Liver (tissue), 9 donors: ENCODE data around the gene CDH23. TPM values are rescaled to one million over a fixed set of nuclear protein-coding genes. Genes with fewer than 3 reads are reported as not detected.

Experiments
- DNase-seq: peaks from one replicate; pipeline ENCODE4 v3.0.0-alpha.2; 2017; ENCODE audit warnings: low spot score
- H3K27ac ChIP-seq, 2 donors: one replicate each; pipeline ENCODE4 v1.7.0; 2013; ENCODE audit warnings: inconsistent platforms in 2 of 2, low read length in 2 of 2, control low read depth in 1 of 2, low read depth in 1 of 2, mild to moderate bottlenecking in 1 of 2
- H3K27me3 ChIP-seq, 4 donors: one replicate each; pipeline versions ENCODE4 v1.6.1 to v1.7.0; 2013; ENCODE audit warnings: low read length in 3 of 4, inconsistent platforms in 1 of 4, mild to moderate bottlenecking in 1 of 4, moderate library complexity in 1 of 4; ENCODE audit not compliant: control insufficient read depth in 4 of 4, insufficient read depth in 4 of 4
- H3K36me3 ChIP-seq, 4 donors: one replicate each; pipeline versions ENCODE4 v1.6.1 to v1.7.0; 2013; ENCODE audit warnings: low read length in 3 of 4, mild to moderate bottlenecking in 3 of 4, low read depth in 1 of 4, moderate library complexity in 1 of 4; ENCODE audit not compliant: control insufficient read depth in 4 of 4, insufficient read depth in 3 of 4
- H3K4me1 ChIP-seq, 4 donors: one replicate each; pipeline versions ENCODE4 v1.6.1 to v1.7.0; 2013; ENCODE audit warnings: low read length in 3 of 4, mild to moderate bottlenecking in 3 of 4, moderate library complexity in 1 of 4; ENCODE audit not compliant: control insufficient read depth in 4 of 4, insufficient read depth in 4 of 4
- H3K4me3 ChIP-seq, 3 donors: one replicate each; pipeline versions ENCODE4 v1.6.1 to v1.7.0; 2013; ENCODE audit warnings: low read length in 3 of 3, control low read depth in 1 of 3, low read depth in 1 of 3, mild to moderate bottlenecking in 1 of 3
- H3K9ac ChIP-seq, 2 donors: one replicate each; pipeline ENCODE4 v1.7.0; 2013; ENCODE audit warnings: low read length in 2 of 2, mild to moderate bottlenecking in 2 of 2, moderate library complexity in 2 of 2, control low read depth in 1 of 2, low read depth in 1 of 2
- H3K9me3 ChIP-seq, 4 donors: one replicate each; pipeline versions ENCODE4 v1.6.1 to v1.7.0; 2013; ENCODE audit warnings: low read length in 3 of 4; ENCODE audit not compliant: control insufficient read depth in 4 of 4
- CTCF ChIP-seq: fragments of 150-350 bp; IDR thresholded peaks from 2 replicates; pipeline ENCODE4 v1.5.1; 2017; ENCODE audit warnings: improper control_type of control experiment, low read depth, low read length; ENCODE audit not compliant: missing input control
- EGR1 ChIP-seq, 2 donors: IDR thresholded peaks; 2 replicates each; pipeline ENCODE4 v1.6.1; 2016 to 2018; ENCODE audit warnings: antibody characterized with exemption in 2 of 2, low read depth in 2 of 2
- FOXA1 ChIP-seq: IDR thresholded peaks from 2 replicates; pipeline ENCODE4 v1.6.1; 2016; ENCODE audit warnings: antibody characterized with exemption
- GABPA ChIP-seq, 2 donors: IDR thresholded peaks in 1 of 2; conservative IDR thresholded peaks in 1 of 2; 2 replicates each; pipeline ENCODE4 v1.6.1; 2016; ENCODE audit warnings: antibody characterized with exemption in 2 of 2, mild to moderate bottlenecking in 1 of 2, moderate library complexity in 1 of 2
- JUND ChIP-seq, 2 donors: IDR thresholded peaks; 2 replicates each; pipeline ENCODE4 v1.6.1; 2016; ENCODE audit warnings: antibody characterized with exemption in 2 of 2
- NR2F2 ChIP-seq: IDR thresholded peaks from 2 replicates; pipeline ENCODE4 v1.6.1; 2016; ENCODE audit warnings: antibody characterized with exemption
- REST ChIP-seq: IDR thresholded peaks from 2 replicates; pipeline ENCODE4 v1.6.1; 2016; ENCODE audit warnings: antibody characterized with exemption, mild to moderate bottlenecking
- RXRA ChIP-seq, 2 donors: IDR thresholded peaks; 2 replicates each; pipeline ENCODE4 v1.6.1; 2017 to 2018; ENCODE audit warnings: antibody characterized with exemption in 2 of 2, mild to moderate bottlenecking in 1 of 2
- SP1 ChIP-seq: IDR thresholded peaks from 2 replicates; pipeline ENCODE4 v1.6.1; 2018; ENCODE audit warnings: antibody characterized with exemption, mild to moderate bottlenecking
- ZBTB33 ChIP-seq: IDR thresholded peaks from 2 replicates; pipeline ENCODE4 v1.6.1; 2016; ENCODE audit warnings: antibody characterized with exemption
- WGBS: extraction: QIAGEN DNeasy Blood & Tissue Kit; methylation state at CpG from one replicate; pipeline ENCODE4 v1.1.7; 2013; 5-methylcytosine and 5-hydroxymethylcytosine counted together
- polyA plus RNA-seq, 2 donors: library from polyadenylated mRNA; stranded (reverse) in 1 of 2; unstranded in 1 of 2; fragments of 200-250 nt in 1 of 2; fragments of >200 nt in 1 of 2; fragmentation: Nextera tagmentation in 1 of 2; extraction: Ambion mirVana in 1 of 2; gene quantifications; one replicate each; pipeline versions ENCODE4 v1.2.1 to v1.2.3, GENCODE V29; 2013 to 2015
- total RNA-seq, 2 donors: library from RNA; depleted of rRNA; stranded (reverse); fragments of >200 nt; gene quantifications; one replicate each; pipeline ENCODE4 v1.2.3, GENCODE V29; 2014
- TF ChIP-seq, protein P1 (sequence below): IDR thresholded peaks from 2 replicates; pipeline ENCODE4 v1.6.1; 2016; ENCODE audit warnings: antibody characterized with exemption
- TF ChIP-seq, protein P2 (sequence below): IDR thresholded peaks from 2 replicates; pipeline ENCODE4 v1.6.1; 2016; ENCODE audit warnings: antibody characterized with exemption
- donor health status: healthy.
- donor health status: healthy.
- donor health status: healthy.
- donor health status: healthy.
- donor health status: healthy.

Gene CDH23
- total and polyA plus RNA-seq, 4 donors, result 1.5 to 4.7 (median 3.4) TPM

DNA sequence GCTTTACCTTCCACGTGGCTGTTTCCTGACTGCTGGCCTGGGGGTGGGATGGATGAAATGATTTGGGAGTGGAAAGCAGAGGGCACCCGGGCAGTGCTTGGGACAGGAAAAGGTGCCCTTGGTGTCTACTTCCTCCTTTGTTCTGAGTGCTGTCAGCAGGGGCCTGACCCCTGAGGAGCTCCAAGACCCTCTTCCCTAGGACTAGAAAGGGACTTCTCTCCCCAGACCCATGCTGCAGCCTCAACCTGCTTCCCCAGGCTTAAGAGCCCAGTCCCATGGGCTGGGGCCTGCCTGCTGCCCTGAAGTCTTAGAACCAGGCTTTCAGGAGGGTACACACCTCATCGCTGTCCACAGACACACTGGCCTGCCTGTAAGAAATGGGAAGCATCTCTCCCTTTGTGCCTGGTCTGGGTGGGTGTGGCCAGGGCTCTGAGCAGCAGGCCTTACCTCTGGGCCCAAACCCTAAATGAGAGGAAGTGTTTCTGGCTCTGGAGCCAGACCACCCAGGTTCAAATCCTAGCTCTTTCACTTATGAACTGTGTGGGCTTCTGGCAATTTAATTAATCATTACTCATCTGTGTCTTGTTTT, 12.9 kb downstream of the CDH23 start:
- H3K4me1 ChIP-seq, result no peaks in the 10 kb centered on the region
- 71% methylated on average over 3 of the region's 3 CpGs for whole genome bisulfite sequencing
- no peak overlapping the region for H3K27ac ChIP-seq
- no peaks in the 10 kb centered on the region for H3K36me3 ChIP-seq
- H3K9me3 ChIP-seq, result peaks cover 0 to 5% (median 1%) of the 10 kb centered on the region in 4 donors
- no peak for DNase-seq
- no peaks in the 10 kb centered on the region for H3K27me3 ChIP-seq
- no peak overlapping the region for H3K4me3 ChIP-seq
- TF ChIP-seq RXRA (IDR thresholded peaks at IDR 0.05) (no peak), ZBTB33 (no peak), CTCF (no peak), EGR1 (IDR thresholded peaks at IDR 0.05; ENCODE audit: low read depth in 2 of 2) (no peak), REST (no peak), JUND (IDR thresholded peaks at IDR 0.05) (no peak)
- TF ChIP-seq, protein P1, sequence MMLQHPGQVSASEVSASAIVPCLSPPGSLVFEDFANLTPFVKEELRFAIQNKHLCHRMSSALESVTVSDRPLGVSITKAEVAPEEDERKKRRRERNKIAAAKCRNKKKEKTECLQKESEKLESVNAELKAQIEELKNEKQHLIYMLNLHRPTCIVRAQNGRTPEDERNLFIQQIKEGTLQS, result no peak
- no peak overlapping the region for H3K9ac ChIP-seq

DNA sequence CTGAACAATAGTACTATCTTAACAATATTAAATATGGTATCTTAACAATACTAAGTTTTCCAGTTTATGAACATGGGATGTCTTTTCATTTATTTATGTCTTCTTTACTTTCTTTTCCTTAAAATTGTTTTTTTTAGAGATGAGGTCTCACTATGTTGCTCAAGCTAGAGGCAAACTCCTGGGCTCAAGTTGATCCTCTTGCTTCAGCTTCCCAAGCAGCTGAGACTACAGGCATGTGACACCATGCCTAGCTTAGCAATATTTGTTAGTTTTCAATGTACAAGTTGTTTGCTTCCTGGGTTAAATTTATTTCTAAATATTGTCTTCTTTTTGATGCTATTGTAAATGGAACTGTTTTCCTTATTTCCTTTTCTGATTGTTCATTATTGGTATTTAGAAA, 16.9 kb downstream of the CDH23 start:
- no peak overlapping the region for H3K27ac ChIP-seq
- DNase-seq, result no peak
- H3K4me3 ChIP-seq, result no peak overlapping the region
- peaks cover 0 to 5% (median 1%) of the 10 kb centered on the region in 4 donors for H3K9me3 ChIP-seq
- H3K4me1 ChIP-seq, result no peaks in the 10 kb centered on the region
- no peaks in the 10 kb centered on the region for H3K27me3 ChIP-seq
- TF ChIP-seq NR2F2 (no peak), SP1 (no peak), ZBTB33 (no peak), CTCF (no peak), RXRA (IDR thresholded peaks at IDR 0.05) (no peak), FOXA1 (no peak), GABPA (IDR thresholded peaks at IDR 0.05 in 1 of 2, conservative IDR thresholded peaks at IDR 0.05 in 1 of 2) (no peak)
- TF ChIP-seq, protein P2, sequence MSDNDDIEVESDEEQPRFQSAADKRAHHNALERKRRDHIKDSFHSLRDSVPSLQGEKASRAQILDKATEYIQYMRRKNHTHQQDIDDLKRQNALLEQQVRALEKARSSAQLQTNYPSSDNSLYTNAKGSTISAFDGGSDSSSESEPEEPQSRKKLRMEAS, result no peak
- TF ChIP-seq, protein P1, result no peak
- H3K9ac ChIP-seq, result no peak overlapping the region
- no peaks in the 10 kb centered on the region for H3K36me3 ChIP-seq
